ENCODE results near the gene CAMK1G. TPM values are rescaled to one million over a fixed set of nuclear protein-coding genes. Genes with fewer than 3 reads are reported as not detected.

CAMK1G gene
- total RNA-seq, 2 experiments from 2014 or later: 2.4 to 2.8 TPM

GRCh38 chr1:209607102-209607794 is 23.7 kb downstream of the CAMK1G start:
- H3K27me3 Mint-ChIP-seq (ENCODE audit: low read depth): no peaks in the 10 kb centered on the region
- H3K4me3 Mint-ChIP-seq: peak overlapping the region; percentile 51
- peak overlapping the region; percentile 86 for H3K27ac Mint-ChIP-seq
- no peaks in the 10 kb centered on the region for H3K9me3 Mint-ChIP-seq
- no peaks in the 10 kb centered on the region for H3K36me3 Mint-ChIP-seq (ENCODE audit: low read depth)
- intact Hi-C loops (cut with micrococcal nuclease): loop anchor here (1.0 to 2.0 kb wide), 8 partner anchors 20 to 161 kb away; no protein-coding TSS in a partner anchor
- peak; percentile 88 for DNase-seq
- CTCF ChIA-PET: interaction anchor here (0.7 to 4.3 kb wide), 13 partner anchors 9 to 220 kb away, joined by 3 to 38 read pairs (median 4); no protein-coding TSS in a partner anchor
- peaks cover 11% of the 10 kb centered on the region for H3K4me1 Mint-ChIP-seq (ENCODE audit: low read depth)

- Mint-ChIP-seq H3K4me3 (peak overlapping the region; percentile 51), H3K36me3 (ENCODE audit: low read depth) (no peaks in the 10 kb centered on the region), H3K27ac (peak overlapping the region; percentile 86), H3K4me1 (ENCODE audit: low read depth) (peaks cover 15% of the 10 kb centered on the region), H3K9me3 (no peaks in the 10 kb centered on the region), H3K27me3 (ENCODE audit: low read depth) (no peaks in the 10 kb centered on the region)
- peak; percentile 31 for DNase-seq
- CTCF ChIA-PET: interaction anchor here (0.6 to 4.3 kb wide), 11 partner anchors 8 to 140 kb away, joined by 3 to 38 read pairs (median 4); no protein-coding TSS in a partner anchor
- intact Hi-C loops (cut with micrococcal nuclease): loop anchor here (1.0 to 2.0 kb wide), 8 partner anchors 20 to 161 kb away; no protein-coding TSS in a partner anchor
These were observed 24.3 kb downstream of the CAMK1G start for GRCh38 chr1:209607795-209608178.

GRCh38 chr1:209609041-209609790 is 25.7 kb downstream of the CAMK1G start:
- Mint-ChIP-seq H3K27ac (no peak overlapping the region), H3K4me1 (ENCODE audit: low read depth) (peaks cover 15% of the 10 kb centered on the region), H3K36me3 (ENCODE audit: low read depth) (no peaks in the 10 kb centered on the region), H3K9me3 (no peaks in the 10 kb centered on the region), H3K27me3 (ENCODE audit: low read depth) (no peaks in the 10 kb centered on the region), H3K4me3 (no peak overlapping the region)
- intact Hi-C loops (cut with micrococcal nuclease): no loop called here
- CTCF ChIA-PET: interaction anchor here (1.1 to 4.3 kb wide), 2 partner anchors 8 to 17 kb away, joined by 3 to 38 read pairs; no protein-coding TSS in a partner anchor
- DNase-seq: no peak

- Mint-ChIP-seq H3K36me3 (ENCODE audit: low read depth) (no peaks in the 10 kb centered on the region), H3K9me3 (no peaks in the 10 kb centered on the region), H3K4me3 (no peak overlapping the region), H3K27me3 (ENCODE audit: low read depth) (no peaks in the 10 kb centered on the region), H3K4me1 (ENCODE audit: low read depth) (peaks cover 13% of the 10 kb centered on the region), H3K27ac (no peak overlapping the region)
- intact Hi-C loops (cut with micrococcal nuclease): no loop called here
- CTCF ChIA-PET: interaction anchor here (1.0 to 4.3 kb wide), 2 partner anchors 16 to 34 kb away, joined by 3 to 38 read pairs; no protein-coding TSS in a partner anchor
- DNase-seq: no peak
These were observed 26.5 kb downstream of the CAMK1G start for GRCh38 chr1:209609791-209610630.

GRCh38 chr1:209610631-209610905 is 27.1 kb downstream of the CAMK1G start:
- Mint-ChIP-seq H3K9me3 (no peaks in the 10 kb centered on the region), H3K4me3 (no peak overlapping the region), H3K27ac (no peak overlapping the region), H3K4me1 (ENCODE audit: low read depth) (peaks cover 8% of the 10 kb centered on the region), H3K36me3 (ENCODE audit: low read depth) (no peaks in the 10 kb centered on the region), H3K27me3 (ENCODE audit: low read depth) (no peaks in the 10 kb centered on the region)
- DNase-seq: no peak
- intact Hi-C loops (cut with micrococcal nuclease): no loop called here
- CTCF ChIA-PET: interaction anchor here (1.0 to 4.3 kb wide), 2 partner anchors 15 to 35 kb away, joined by 3 to 38 read pairs; no protein-coding TSS in a partner anchor

GRCh38 chr1:209611771-209612570 is 28.5 kb downstream of the CAMK1G start:
- Mint-ChIP-seq H3K4me3 (no peak overlapping the region), H3K27ac (no peak overlapping the region), H3K4me1 (ENCODE audit: low read depth) (peaks cover 4% of the 10 kb centered on the region), H3K9me3 (no peaks in the 10 kb centered on the region), H3K27me3 (ENCODE audit: low read depth) (no peaks in the 10 kb centered on the region), H3K36me3 (ENCODE audit: low read depth) (peaks cover 3% of the 10 kb centered on the region)
- intact Hi-C loops (cut with micrococcal nuclease): no loop called here
- CTCF ChIA-PET: interaction anchor here (0.8 to 8.4 kb wide), 4 partner anchors 10 to 39 kb away, joined by 3 to 43 read pairs (median 4); no protein-coding TSS in a partner anchor
- DNase-seq: no peak

- H3K27ac Mint-ChIP-seq: no peak overlapping the region
- H3K4me1 Mint-ChIP-seq (ENCODE audit: low read depth): peaks cover 4% of the 10 kb centered on the region
- no peaks in the 10 kb centered on the region for H3K9me3 Mint-ChIP-seq
- H3K36me3 Mint-ChIP-seq (ENCODE audit: low read depth): peaks cover 3% of the 10 kb centered on the region
- CTCF ChIA-PET: interaction anchor here (1.4 to 8.4 kb wide), 3 partner anchors 12 to 36 kb away, joined by 5 to 43 read pairs (median 5); no protein-coding TSS in a partner anchor
- H3K27me3 Mint-ChIP-seq (ENCODE audit: low read depth): no peaks in the 10 kb centered on the region
- intact Hi-C loops (cut with micrococcal nuclease): no loop called here
- no peak overlapping the region for H3K4me3 Mint-ChIP-seq
- DNase-seq: peak; percentile 14
These were observed 29.3 kb downstream of the CAMK1G start for GRCh38 chr1:209612646-209613399.

GRCh38 chr1:209613400-209614150 is 30.1 kb downstream of the CAMK1G start:
- intact Hi-C loops (cut with micrococcal nuclease): no loop called here
- H3K27me3 Mint-ChIP-seq (ENCODE audit: low read depth): no peaks in the 10 kb centered on the region
- peaks cover 6% of the 10 kb centered on the region for H3K4me1 Mint-ChIP-seq (ENCODE audit: low read depth)

GRCh38 chr1:209614151-209614420 is 30.6 kb downstream of the CAMK1G start:
- H3K27me3 Mint-ChIP-seq (ENCODE audit: low read depth): no peaks in the 10 kb centered on the region
- H3K4me1 Mint-ChIP-seq (ENCODE audit: low read depth): peaks cover 11% of the 10 kb centered on the region
- no peak for DNase-seq
- H3K36me3 Mint-ChIP-seq (ENCODE audit: low read depth): peaks cover 3% of the 10 kb centered on the region
- no peak overlapping the region for H3K4me3 Mint-ChIP-seq
- no peaks in the 10 kb centered on the region for H3K9me3 Mint-ChIP-seq
- H3K27ac Mint-ChIP-seq: no peak overlapping the region
- intact Hi-C loops (cut with micrococcal nuclease): no loop called here
- CTCF ChIA-PET: interaction anchor here (0.8 to 8.4 kb wide), 3 partner anchors 12 to 37 kb away, joined by 3 to 43 read pairs (median 5); no protein-coding TSS in a partner anchor

More at GRCh38 chr1:209613400-209614150, 30.1 kb downstream of the CAMK1G start:
- Mint-ChIP-seq H3K27ac (no peak overlapping the region), H3K36me3 (ENCODE audit: low read depth) (peaks cover 3% of the 10 kb centered on the region), H3K4me3 (no peak overlapping the region), H3K9me3 (no peaks in the 10 kb centered on the region)
- DNase-seq: no peak
- CTCF ChIA-PET: interaction anchor here (0.8 to 8.4 kb wide), 4 partner anchors 11 to 37 kb away, joined by 3 to 43 read pairs (median 5); no protein-coding TSS in a partner anchor

- DNase-seq: no peak
- Mint-ChIP-seq H3K27me3 (ENCODE audit: low read depth) (no peaks in the 10 kb centered on the region), H3K4me3 (no peak overlapping the region), H3K36me3 (ENCODE audit: low read depth) (peaks cover 3% of the 10 kb centered on the region), H3K4me1 (ENCODE audit: low read depth) (peaks cover 14% of the 10 kb centered on the region), H3K27ac (no peak overlapping the region), H3K9me3 (no peaks in the 10 kb centered on the region)
- intact Hi-C loops (cut with micrococcal nuclease): no loop called here
- CTCF ChIA-PET: interaction anchor here (0.8 to 8.4 kb wide), 4 partner anchors 14 to 45 kb away, joined by 3 to 43 read pairs (median 5); no protein-coding TSS in a partner anchor
These were observed 31.4 kb downstream of the CAMK1G start for GRCh38 chr1:209614906-209615305.

All from activated naive CD4-positive, alpha-beta T cell treated with anti-CD3 and anti-CD28 coated beads for 36 hours (primary cell).